ENCODE measurements around the gene IQUB. TPM values are rescaled to one million over a fixed set of nuclear protein-coding genes. Genes with fewer than 3 reads are reported as not detected.

The IQUB gene
- total RNA-seq, 1 donor from 2014 or later, result 0.52 TPM

GRCh38 chr7:123472327-123472726, 62.1 kb downstream of the IQUB start:
- Histone ChIP-seq H3K36me3 (ENCODE audit: control insufficient read depth in 3 of 3, insufficient read depth in 3 of 3, low read length in 3 of 3) (no peaks in the 10 kb centered on the region), H3K27ac (ENCODE audit: low read depth, low read length) (no peak overlapping the region), H3K9me3 (ENCODE audit: control insufficient read depth in 3 of 3, low read length in 3 of 3) (no peaks in the 10 kb centered on the region), H3K4me1 (ENCODE audit: control insufficient read depth in 3 of 3, insufficient read depth in 3 of 3, low read length in 3 of 3) (no peaks in the 10 kb centered on the region), H3K9ac (ENCODE audit: low read depth in 1 of 3, low read length in 3 of 3) (no peak overlapping the region), H3K27me3 (ENCODE audit: control insufficient read depth in 3 of 3, insufficient read depth in 3 of 3, low read length in 3 of 3) (no peaks in the 10 kb centered on the region), H3K4me3 (ENCODE audit: low read length in 3 of 3) (no peak overlapping the region)

DNA sequence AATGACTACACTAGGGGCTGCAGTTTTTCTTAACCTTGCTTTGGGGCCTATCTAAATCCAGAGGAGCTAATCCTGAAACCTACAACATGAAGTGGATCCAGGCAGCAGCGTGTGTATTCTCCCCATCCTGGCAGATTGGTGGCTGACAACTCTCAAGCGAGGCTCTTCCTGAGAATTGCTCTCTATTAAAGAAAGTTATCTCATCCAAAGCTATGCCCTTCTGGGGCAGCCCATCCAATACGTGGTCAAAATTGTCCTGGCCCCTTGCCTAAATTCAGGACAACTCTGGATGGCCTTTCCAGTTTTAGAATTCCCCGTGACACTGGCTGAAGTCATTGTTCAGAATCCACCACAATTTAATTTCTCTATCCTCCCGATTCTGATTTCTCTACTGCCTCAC, 66.1 kb downstream of the IQUB start:
- H3K27ac ChIP-seq (ENCODE audit: low read depth, low read length), result no peak overlapping the region
- no peaks in the 10 kb centered on the region for H3K27me3 ChIP-seq (ENCODE audit: control insufficient read depth in 3 of 3, insufficient read depth in 3 of 3, low read length in 3 of 3)
- no peak overlapping the region for H3K4me3 ChIP-seq (ENCODE audit: low read length in 3 of 3)
- H3K9ac ChIP-seq (ENCODE audit: low read depth in 1 of 3, low read length in 3 of 3), result no peak overlapping the region
- no peaks in the 10 kb centered on the region for H3K4me1 ChIP-seq (ENCODE audit: control insufficient read depth in 3 of 3, insufficient read depth in 3 of 3, low read length in 3 of 3)
- no peaks in the 10 kb centered on the region for H3K36me3 ChIP-seq (ENCODE audit: control insufficient read depth in 3 of 3, insufficient read depth in 3 of 3, low read length in 3 of 3)
- no peaks in the 10 kb centered on the region for H3K9me3 ChIP-seq (ENCODE audit: control insufficient read depth in 3 of 3, low read length in 3 of 3)

- H3K27ac ChIP-seq (ENCODE audit: low read depth, low read length), result no peak overlapping the region
- no peaks in the 10 kb centered on the region for H3K9me3 ChIP-seq (ENCODE audit: control insufficient read depth in 3 of 3, low read length in 3 of 3)
- H3K9ac ChIP-seq (ENCODE audit: low read depth in 1 of 3, low read length in 3 of 3), result no peak overlapping the region
- H3K36me3 ChIP-seq (ENCODE audit: control insufficient read depth in 3 of 3, insufficient read depth in 3 of 3, low read length in 3 of 3), result no peaks in the 10 kb centered on the region
- no peak overlapping the region for H3K4me3 ChIP-seq (ENCODE audit: low read length in 3 of 3)
- H3K4me1 ChIP-seq (ENCODE audit: control insufficient read depth in 3 of 3, insufficient read depth in 3 of 3, low read length in 3 of 3), result no peaks in the 10 kb centered on the region
- H3K27me3 ChIP-seq (ENCODE audit: control insufficient read depth in 3 of 3, insufficient read depth in 3 of 3, low read length in 3 of 3), result no peaks in the 10 kb centered on the region
These were observed 70.5 kb downstream of the IQUB start for GRCh38 chr7:123463890-123464289.

DNA sequence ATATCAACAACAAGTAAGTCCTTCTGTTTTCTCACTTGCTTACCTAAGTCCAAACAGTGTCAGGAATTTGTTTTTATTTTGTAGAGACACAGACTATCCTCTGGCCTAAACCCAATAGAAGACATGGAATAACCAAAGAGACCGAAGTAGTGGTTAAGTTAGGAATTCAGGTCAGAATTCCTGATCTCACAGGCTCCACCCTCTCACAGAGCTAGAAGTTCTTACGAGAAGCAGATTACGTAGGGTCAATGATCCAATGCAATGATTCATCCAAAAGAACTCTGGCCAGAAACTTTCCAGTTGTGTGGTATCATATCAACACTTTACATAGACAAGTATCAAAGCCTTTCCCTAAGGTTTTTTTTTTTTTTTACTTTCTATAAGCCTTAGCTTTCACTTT, 73.8 kb downstream of the IQUB start:
- Histone ChIP-seq H3K9me3 (ENCODE audit: control insufficient read depth in 3 of 3, low read length in 3 of 3) (no peaks in the 10 kb centered on the region), H3K27ac (ENCODE audit: low read depth, low read length) (no peak overlapping the region)

GRCh38 chr7:123455965-123456470, 78.4 kb downstream of the IQUB start:
- H3K4me1 ChIP-seq (ENCODE audit: control insufficient read depth in 3 of 3, insufficient read depth in 3 of 3, low read length in 3 of 3), result no peaks in the 10 kb centered on the region
- no peaks in the 10 kb centered on the region for H3K36me3 ChIP-seq (ENCODE audit: control insufficient read depth in 3 of 3, insufficient read depth in 3 of 3, low read length in 3 of 3)
- H3K9ac ChIP-seq (ENCODE audit: low read depth in 1 of 3, low read length in 3 of 3), result no peak overlapping the region
- H3K27ac ChIP-seq (ENCODE audit: low read depth, low read length), result no peak overlapping the region
- no peak overlapping the region for H3K4me3 ChIP-seq (ENCODE audit: low read length in 3 of 3)
- H3K9me3 ChIP-seq (ENCODE audit: control insufficient read depth in 3 of 3, low read length in 3 of 3), result no peaks in the 10 kb centered on the region
- no peaks in the 10 kb centered on the region for H3K27me3 ChIP-seq (ENCODE audit: control insufficient read depth in 3 of 3, insufficient read depth in 3 of 3, low read length in 3 of 3)

More for the DNA sequence above, 73.8 kb downstream of the IQUB start:
- H3K9ac ChIP-seq (ENCODE audit: low read depth in 1 of 3, low read length in 3 of 3), result no peak overlapping the region
- H3K36me3 ChIP-seq (ENCODE audit: control insufficient read depth in 3 of 3, insufficient read depth in 3 of 3, low read length in 3 of 3), result no peaks in the 10 kb centered on the region
- H3K4me3 ChIP-seq (ENCODE audit: low read length in 3 of 3), result no peak overlapping the region
- H3K27me3 ChIP-seq (ENCODE audit: control insufficient read depth in 3 of 3, insufficient read depth in 3 of 3, low read length in 3 of 3), result no peaks in the 10 kb centered on the region
- H3K4me1 ChIP-seq (ENCODE audit: control insufficient read depth in 3 of 3, insufficient read depth in 3 of 3, low read length in 3 of 3), result no peaks in the 10 kb centered on the region

DNA sequence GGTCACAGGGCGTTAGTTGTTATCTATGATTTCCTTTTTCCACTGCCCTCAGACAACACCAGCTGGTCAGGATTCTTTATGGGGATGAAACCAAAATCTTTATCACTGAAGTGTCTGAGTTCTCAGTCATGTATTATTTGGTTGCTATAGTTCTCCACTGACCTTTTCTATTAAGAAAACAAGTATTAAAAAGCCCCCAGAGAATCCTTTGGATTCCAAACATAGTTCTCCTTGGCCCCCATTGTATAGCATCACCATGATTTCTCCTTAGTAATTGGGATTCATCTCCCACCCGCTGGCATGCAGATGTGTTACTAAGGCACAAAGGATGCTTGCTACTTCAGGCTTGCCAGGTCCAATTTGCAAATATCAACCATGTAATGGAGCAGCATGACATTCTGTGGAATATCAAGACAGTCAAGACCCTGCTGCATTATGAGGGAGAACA, 94.3 kb downstream of the IQUB start:
- Histone ChIP-seq H3K9me3 (ENCODE audit: control insufficient read depth in 3 of 3, low read length in 3 of 3) (no peaks in the 10 kb centered on the region), H3K9ac (ENCODE audit: low read depth in 1 of 3, low read length in 3 of 3) (no peak overlapping the region), H3K36me3 (ENCODE audit: control insufficient read depth in 3 of 3, insufficient read depth in 3 of 3, low read length in 3 of 3) (no peaks in the 10 kb centered on the region), H3K4me1 (ENCODE audit: control insufficient read depth in 3 of 3, insufficient read depth in 3 of 3, low read length in 3 of 3) (no peaks in the 10 kb centered on the region), H3K27me3 (ENCODE audit: control insufficient read depth in 3 of 3, insufficient read depth in 3 of 3, low read length in 3 of 3) (no peaks in the 10 kb centered on the region), H3K27ac (ENCODE audit: low read depth, low read length) (no peak overlapping the region), H3K4me3 (ENCODE audit: low read length in 3 of 3) (no peak overlapping the region)

DNA sequence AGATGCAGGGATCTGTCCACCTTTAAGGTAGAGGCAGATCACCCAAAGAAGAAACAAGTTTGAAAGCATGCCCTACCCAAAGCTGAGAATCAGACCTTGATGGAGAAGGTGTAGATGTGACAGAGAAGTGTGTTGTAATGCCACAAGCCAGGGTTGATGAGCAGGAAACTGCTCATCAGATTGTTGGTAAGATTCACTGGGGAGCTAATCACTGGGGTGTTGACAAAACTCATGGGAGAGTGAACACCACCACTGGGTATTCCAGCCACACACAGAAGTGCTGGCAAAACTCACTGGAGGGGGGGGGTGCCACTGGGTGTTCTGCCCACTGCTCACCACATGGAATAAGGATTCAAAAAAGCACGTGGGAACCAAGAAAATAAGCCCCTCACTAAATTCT, 95.2 kb downstream of the IQUB start:
- Histone ChIP-seq H3K27me3 (ENCODE audit: control insufficient read depth in 3 of 3, insufficient read depth in 3 of 3, low read length in 3 of 3) (no peaks in the 10 kb centered on the region), H3K27ac (ENCODE audit: low read depth, low read length) (no peak overlapping the region), H3K36me3 (ENCODE audit: control insufficient read depth in 3 of 3, insufficient read depth in 3 of 3, low read length in 3 of 3) (no peaks in the 10 kb centered on the region), H3K9me3 (ENCODE audit: control insufficient read depth in 3 of 3, low read length in 3 of 3) (no peaks in the 10 kb centered on the region), H3K4me1 (ENCODE audit: control insufficient read depth in 3 of 3, insufficient read depth in 3 of 3, low read length in 3 of 3) (no peaks in the 10 kb centered on the region), H3K4me3 (ENCODE audit: low read length in 3 of 3) (no peak overlapping the region), H3K9ac (ENCODE audit: low read depth in 1 of 3, low read length in 3 of 3) (no peak overlapping the region)

DNA sequence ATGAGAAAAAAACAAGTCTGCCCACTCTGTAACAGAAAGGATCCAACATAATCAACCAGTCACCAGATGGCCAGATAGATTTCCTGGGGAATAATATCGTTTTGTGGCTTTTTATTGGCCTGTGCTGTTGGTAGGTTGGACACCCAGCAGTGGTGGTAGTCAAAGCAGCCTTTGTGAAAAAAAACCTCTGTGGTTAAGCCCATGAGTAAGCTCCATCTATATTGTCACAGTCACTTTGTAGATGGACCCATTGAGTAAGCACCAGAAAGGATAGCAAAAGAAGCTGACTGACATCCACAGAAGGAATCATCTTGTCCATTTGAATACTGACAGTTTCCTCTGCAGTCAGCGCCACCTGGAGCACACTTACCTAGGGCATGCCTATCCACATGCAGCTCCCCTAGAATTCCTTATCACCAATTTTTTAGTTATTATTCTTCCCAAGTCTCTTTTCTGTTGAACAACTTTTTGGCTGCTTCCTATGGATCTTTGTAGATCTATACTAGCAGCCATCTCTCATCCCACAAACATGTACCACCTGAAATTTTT, 96.9 kb downstream of the IQUB start:
- H3K27me3 ChIP-seq (ENCODE audit: control insufficient read depth in 3 of 3, insufficient read depth in 3 of 3, low read length in 3 of 3), result no peaks in the 10 kb centered on the region
- no peaks in the 10 kb centered on the region for H3K36me3 ChIP-seq (ENCODE audit: control insufficient read depth in 3 of 3, insufficient read depth in 3 of 3, low read length in 3 of 3)
- H3K27ac ChIP-seq (ENCODE audit: low read depth, low read length), result no peak overlapping the region
- no peaks in the 10 kb centered on the region for H3K4me1 ChIP-seq (ENCODE audit: control insufficient read depth in 3 of 3, insufficient read depth in 3 of 3, low read length in 3 of 3)
- H3K9me3 ChIP-seq (ENCODE audit: control insufficient read depth in 3 of 3, low read length in 3 of 3), result no peaks in the 10 kb centered on the region
- no peak overlapping the region for H3K4me3 ChIP-seq (ENCODE audit: low read length in 3 of 3)
- no peak overlapping the region for H3K9ac ChIP-seq (ENCODE audit: low read depth in 1 of 3, low read length in 3 of 3)

GRCh38 chr7:123435080-123435700, 99.2 kb downstream of the IQUB start:
- Histone ChIP-seq H3K4me3 (ENCODE audit: low read length in 3 of 3) (no peak overlapping the region), H3K9me3 (ENCODE audit: control insufficient read depth in 3 of 3, low read length in 3 of 3) (no peaks in the 10 kb centered on the region), H3K27ac (ENCODE audit: low read depth, low read length) (no peak overlapping the region), H3K36me3 (ENCODE audit: control insufficient read depth in 3 of 3, insufficient read depth in 3 of 3, low read length in 3 of 3) (no peaks in the 10 kb centered on the region), H3K4me1 (ENCODE audit: control insufficient read depth in 3 of 3, insufficient read depth in 3 of 3, low read length in 3 of 3) (no peaks in the 10 kb centered on the region), H3K27me3 (ENCODE audit: control insufficient read depth in 3 of 3, insufficient read depth in 3 of 3, low read length in 3 of 3) (no peaks in the 10 kb centered on the region), H3K9ac (ENCODE audit: low read depth in 1 of 3, low read length in 3 of 3) (no peak overlapping the region)

DNA sequence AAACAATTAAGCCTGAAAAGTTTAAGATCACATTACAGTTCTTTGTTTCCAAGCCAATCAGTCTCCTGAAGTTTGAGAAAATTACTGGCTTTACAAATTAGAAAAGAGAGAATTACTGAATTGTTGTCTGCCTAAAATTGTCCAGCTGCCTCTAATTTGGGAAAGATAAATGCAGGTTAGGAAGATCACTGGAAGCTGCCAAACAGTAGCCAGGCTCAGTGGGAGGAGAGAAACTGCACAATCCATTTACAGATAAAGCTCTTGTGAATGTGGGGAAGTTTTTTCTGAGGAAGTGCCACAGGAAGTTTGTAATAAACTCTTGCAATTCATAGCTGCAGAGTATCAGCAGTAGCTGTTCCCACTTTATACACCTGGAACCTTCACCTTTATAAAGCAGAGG, 100.7 kb downstream of the IQUB start:
- H3K4me3 ChIP-seq (ENCODE audit: low read length in 3 of 3), result no peak overlapping the region

More for the DNA sequence above, 100.7 kb downstream of the IQUB start:
- Histone ChIP-seq H3K4me1 (ENCODE audit: control insufficient read depth in 3 of 3, insufficient read depth in 3 of 3, low read length in 3 of 3) (no peaks in the 10 kb centered on the region), H3K27ac (ENCODE audit: low read depth, low read length) (no peak overlapping the region), H3K36me3 (ENCODE audit: control insufficient read depth in 3 of 3, insufficient read depth in 3 of 3, low read length in 3 of 3) (no peaks in the 10 kb centered on the region), H3K27me3 (ENCODE audit: control insufficient read depth in 3 of 3, insufficient read depth in 3 of 3, low read length in 3 of 3) (no peaks in the 10 kb centered on the region), H3K9ac (ENCODE audit: low read depth in 1 of 3, low read length in 3 of 3) (no peak overlapping the region), H3K9me3 (ENCODE audit: control insufficient read depth in 3 of 3, low read length in 3 of 3) (no peaks in the 10 kb centered on the region)
